ENCODE results near the gene DUSP5. TPM values are rescaled to one million over a fixed set of nuclear protein-coding genes. Genes with fewer than 3 reads are reported as not detected.

DUSP5 gene
- polyA plus RNA-seq, 2 of the 4 experiments (the other 2 are of a cell fraction): 48.8 to 171 TPM

DNA sequence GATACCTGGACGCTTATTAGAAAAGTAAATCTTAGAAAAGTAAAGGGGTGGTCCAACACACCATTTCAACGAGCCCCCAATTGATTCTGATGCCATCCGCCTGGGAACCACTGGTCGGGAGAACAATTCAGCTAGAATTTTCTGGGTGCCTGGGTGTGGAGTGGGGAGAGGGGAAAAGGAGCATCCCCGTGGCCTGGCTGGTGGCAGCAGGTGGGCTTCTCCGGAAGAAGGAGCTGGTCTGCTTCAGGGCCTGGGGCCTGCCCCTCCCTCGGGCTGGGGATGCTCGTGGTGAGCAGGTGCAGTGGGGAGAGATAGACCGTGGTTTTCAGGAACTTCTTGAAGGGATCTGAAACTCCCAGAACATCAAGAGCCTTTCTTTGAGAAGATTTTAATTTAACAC, 39.9 kb upstream of the DUSP5 start:
- peak overlapping the region; percentile 91 to 93 for H3K27ac ChIP-seq
- H3K4me2 ChIP-seq: peak overlapping the region; percentile 45; the same call in 1 of the 3 replicates
- 85% methylated on average over 9 of the region's 9 CpGs for WGBS (ENCODE audit: missing lambda C conversion rate)
- H3K4me3 ChIP-seq: no peak overlapping the region
- CTCF ChIA-PET: interaction anchor here (0.8 kb wide), 2 partner anchors 20 to 37 kb away, joined by 3 read pairs; no protein-coding TSS in a partner anchor
- FAIRE-seq: no peak
- no peaks in the 10 kb centered on the region for H3K9me3 ChIP-seq
- TF ChIP-seq EHMT2 (IDR thresholded peaks at IDR 0.05; ENCODE audit: low read depth): no peak
- no peak for TF ChIP-seq ESRRA (IDR thresholded peaks at IDR 0.05; ENCODE audit: borderline replicate concordance, low read length)
- TF ChIP-seq SREBF2 (IDR thresholded peaks at IDR 0.05): no peak
- no peak for TF ChIP-seq POLR2AphosphoS2 (conservative IDR thresholded peaks at IDR 0.05; ENCODE audit: low read length)
- no peak for TF ChIP-seq EP300 (IDR thresholded peaks at IDR 0.05)
- no peak for TF ChIP-seq NFE2L2 (conservative IDR thresholded peaks at IDR 0.05; ENCODE audit: low read length)
- no peak for TF ChIP-seq EHF (CRISPR knock-in tag; IDR thresholded peaks at IDR 0.05)
- TF ChIP-seq, protein P1, sequence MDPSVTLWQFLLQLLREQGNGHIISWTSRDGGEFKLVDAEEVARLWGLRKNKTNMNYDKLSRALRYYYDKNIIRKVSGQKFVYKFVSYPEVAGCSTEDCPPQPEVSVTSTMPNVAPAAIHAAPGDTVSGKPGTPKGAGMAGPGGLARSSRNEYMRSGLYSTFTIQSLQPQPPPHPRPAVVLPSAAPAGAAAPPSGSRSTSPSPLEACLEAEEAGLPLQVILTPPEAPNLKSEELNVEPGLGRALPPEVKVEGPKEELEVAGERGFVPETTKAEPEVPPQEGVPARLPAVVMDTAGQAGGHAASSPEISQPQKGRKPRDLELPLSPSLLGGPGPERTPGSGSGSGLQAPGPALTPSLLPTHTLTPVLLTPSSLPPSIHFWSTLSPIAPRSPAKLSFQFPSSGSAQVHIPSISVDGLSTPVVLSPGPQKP (IDR thresholded peaks at IDR 0.05; ENCODE audit: low read depth, low read length): no peak
- TF ChIP-seq RFX5 (IDR thresholded peaks at IDR 0.05): no peak
- no peak for TF ChIP-seq MAZ (IDR thresholded peaks at IDR 0.05; ENCODE audit: borderline replicate concordance, low read depth, low read length)
- no peak for TF ChIP-seq JUNB (IDR thresholded peaks at IDR 0.05)
- no peak for TF ChIP-seq NPAS2 (CRISPR knock-in tag; IDR thresholded peaks at IDR 0.05; ENCODE audit: borderline replicate concordance)
- no peak for ATAC-seq
- POLR2A ChIA-PET: no interaction called here
- H3K4me1 ChIP-seq: peaks cover 65% of the 10 kb centered on the region
- no peak for DNase-seq (ENCODE audit: low read depth in 1 of 2, low spot score in 1 of 2)

DNA sequence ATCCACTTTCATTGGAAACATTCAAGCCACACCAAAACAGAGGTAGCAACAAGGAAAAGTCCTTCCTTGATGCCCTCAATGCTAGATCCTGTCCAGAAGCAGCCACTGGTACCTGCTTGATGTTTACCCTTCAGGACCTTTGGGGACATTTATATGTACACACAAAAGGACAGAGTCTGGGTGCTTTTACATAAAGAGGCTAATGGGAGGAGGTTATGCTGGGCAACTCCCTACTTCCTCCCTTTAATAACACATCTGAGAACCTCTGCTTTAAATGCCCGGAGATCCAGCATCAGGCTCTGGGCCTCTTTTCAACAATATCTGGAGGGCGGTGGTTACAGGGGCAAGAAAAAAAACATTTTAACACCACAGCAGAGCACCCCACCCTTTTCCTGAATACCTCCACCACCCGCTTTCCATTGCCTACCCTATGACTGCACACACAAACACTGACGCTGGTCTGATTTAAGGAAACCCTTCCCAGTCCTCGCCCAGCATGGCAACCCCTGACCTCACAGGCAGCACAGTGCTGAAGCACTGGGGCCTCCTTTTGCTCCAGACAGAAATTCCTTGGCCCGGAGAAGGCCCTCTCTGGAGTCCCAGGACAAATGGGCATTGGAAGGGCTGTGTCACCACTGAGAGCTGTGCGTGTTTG, 39.3 kb upstream of the DUSP5 start:
- Histone ChIP-seq H3K9me3 (no peaks in the 10 kb centered on the region), H3K4me2 (peak overlapping the region; percentile 14; the same call in 2 of the 3 replicates), H3K27ac (peak overlapping the region; percentile 91 to 93), H3K4me3 (no peak overlapping the region), H3K4me1 (peaks cover 65% of the 10 kb centered on the region)
- ATAC-seq: no peak
- CTCF ChIA-PET: no interaction called here
- WGBS (ENCODE audit: missing lambda C conversion rate): 92% methylated on average over 7 of the region's 7 CpGs
- FAIRE-seq: no peak
- DNase-seq (ENCODE audit: low read depth in 1 of 2, low spot score in 1 of 2): no peak
- POLR2A ChIA-PET: no interaction called here
- TF ChIP-seq TFCP2L1 (CRISPR knock-in tag; IDR thresholded peaks at IDR 0.05): no peak
- no peak for TF ChIP-seq KDM5A (IDR thresholded peaks at IDR 0.05)
- TF ChIP-seq GATA3 (IDR thresholded peaks at IDR 0.05; ENCODE audit: borderline replicate concordance): no peak
- TF ChIP-seq NFE2L2 (conservative IDR thresholded peaks at IDR 0.05; ENCODE audit: low read length): no peak
- no peak for TF ChIP-seq EP300 (IDR thresholded peaks at IDR 0.05)
- TF ChIP-seq JUNB (IDR thresholded peaks at IDR 0.05): no peak
- no peak for TF ChIP-seq FOSL2 (IDR thresholded peaks at IDR 0.05)
- no peak for TF ChIP-seq FOSL2 (CRISPR knock-in tag; IDR thresholded peaks at IDR 0.05)
- TF ChIP-seq CHD2 (IDR thresholded peaks at IDR 0.05; ENCODE audit: low read length, partially characterized antibody): no peak

DNA sequence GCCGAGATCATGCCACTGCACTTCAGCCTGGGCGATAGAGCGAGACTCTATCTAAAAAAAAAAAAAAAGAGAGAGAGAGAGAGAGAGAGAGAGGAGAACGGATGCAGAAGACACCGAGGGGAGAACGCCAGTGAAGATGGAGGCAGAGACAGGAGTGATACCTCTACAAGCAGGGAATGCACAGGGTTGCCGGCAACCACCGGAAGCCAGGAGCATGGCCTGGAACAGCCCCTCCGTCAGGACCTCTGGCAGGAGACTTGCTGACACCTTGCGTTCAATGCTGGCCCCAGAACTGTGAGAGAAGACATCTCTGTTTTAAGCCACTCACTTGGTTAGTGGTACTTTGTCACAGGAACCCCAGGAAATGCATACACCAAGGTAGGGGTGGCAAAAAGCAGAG, 38.1 kb upstream of the DUSP5 start:
- ChIA-PET POLR2A (no interaction called here), CTCF (interaction anchor here (0.7 kb wide), 2 partner anchors 14 to 105 kb away, joined by 3 read pairs; no protein-coding TSS in a partner anchor)
- FAIRE-seq (no peak), DNase-seq (ENCODE audit: low read depth in 1 of 2, low spot score in 1 of 2) (no peak), ATAC-seq (no peak)
- 93% methylated on average over 10 of the region's 10 CpGs for WGBS (ENCODE audit: missing lambda C conversion rate)
- Histone ChIP-seq H3K27ac (peak overlapping the region; percentile 91 to 93), H3K4me3 (no peak overlapping the region), H3K4me1 (peaks cover 65% of the 10 kb centered on the region), H3K9me3 (no peaks in the 10 kb centered on the region), H3K4me2 (peak overlapping the region; percentile 70)
- TF ChIP-seq CHD4 (IDR thresholded peaks at IDR 0.05; ENCODE audit: borderline replicate concordance) (no peak), ZNF302 (CRISPR knock-in tag; IDR thresholded peaks at IDR 0.05) (no peak), ESRRA (IDR thresholded peaks at IDR 0.05; ENCODE audit: borderline replicate concordance, low read length) (no peak), CHD2 (IDR thresholded peaks at IDR 0.05; ENCODE audit: low read length, partially characterized antibody) (no peak), RNF2 (IDR thresholded peaks at IDR 0.05; ENCODE audit: borderline replicate concordance, low read depth) (no peak), JUNB (IDR thresholded peaks at IDR 0.05) (no peak), NPAS2 (CRISPR knock-in tag; IDR thresholded peaks at IDR 0.05; ENCODE audit: borderline replicate concordance) (no peak), EHF (CRISPR knock-in tag; IDR thresholded peaks at IDR 0.05) (no peak), GATA3 (IDR thresholded peaks at IDR 0.05; ENCODE audit: borderline replicate concordance) (no peak), EHMT2 (IDR thresholded peaks at IDR 0.05; ENCODE audit: low read depth) (no peak), SMC3 (IDR thresholded peaks at IDR 0.05) (no peak), RCOR1 (IDR thresholded peaks at IDR 0.05; ENCODE audit: low read depth, low read length) (no peak)
- TF ChIP-seq, protein P2, sequence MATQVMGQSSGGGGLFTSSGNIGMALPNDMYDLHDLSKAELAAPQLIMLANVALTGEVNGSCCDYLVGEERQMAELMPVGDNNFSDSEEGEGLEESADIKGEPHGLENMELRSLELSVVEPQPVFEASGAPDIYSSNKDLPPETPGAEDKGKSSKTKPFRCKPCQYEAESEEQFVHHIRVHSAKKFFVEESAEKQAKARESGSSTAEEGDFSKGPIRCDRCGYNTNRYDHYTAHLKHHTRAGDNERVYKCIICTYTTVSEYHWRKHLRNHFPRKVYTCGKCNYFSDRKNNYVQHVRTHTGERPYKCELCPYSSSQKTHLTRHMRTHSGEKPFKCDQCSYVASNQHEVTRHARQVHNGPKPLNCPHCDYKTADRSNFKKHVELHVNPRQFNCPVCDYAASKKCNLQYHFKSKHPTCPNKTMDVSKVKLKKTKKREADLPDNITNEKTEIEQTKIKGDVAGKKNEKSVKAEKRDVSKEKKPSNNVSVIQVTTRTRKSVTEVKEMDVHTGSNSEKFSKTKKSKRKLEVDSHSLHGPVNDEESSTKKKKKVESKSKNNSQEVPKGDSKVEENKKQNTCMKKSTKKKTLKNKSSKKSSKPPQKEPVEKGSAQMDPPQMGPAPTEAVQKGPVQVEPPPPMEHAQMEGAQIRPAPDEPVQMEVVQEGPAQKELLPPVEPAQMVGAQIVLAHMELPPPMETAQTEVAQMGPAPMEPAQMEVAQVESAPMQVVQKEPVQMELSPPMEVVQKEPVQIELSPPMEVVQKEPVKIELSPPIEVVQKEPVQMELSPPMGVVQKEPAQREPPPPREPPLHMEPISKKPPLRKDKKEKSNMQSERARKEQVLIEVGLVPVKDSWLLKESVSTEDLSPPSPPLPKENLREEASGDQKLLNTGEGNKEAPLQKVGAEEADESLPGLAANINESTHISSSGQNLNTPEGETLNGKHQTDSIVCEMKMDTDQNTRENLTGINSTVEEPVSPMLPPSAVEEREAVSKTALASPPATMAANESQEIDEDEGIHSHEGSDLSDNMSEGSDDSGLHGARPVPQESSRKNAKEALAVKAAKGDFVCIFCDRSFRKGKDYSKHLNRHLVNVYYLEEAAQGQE (IDR thresholded peaks at IDR 0.05): no peak
- TF ChIP-seq, protein P3, sequence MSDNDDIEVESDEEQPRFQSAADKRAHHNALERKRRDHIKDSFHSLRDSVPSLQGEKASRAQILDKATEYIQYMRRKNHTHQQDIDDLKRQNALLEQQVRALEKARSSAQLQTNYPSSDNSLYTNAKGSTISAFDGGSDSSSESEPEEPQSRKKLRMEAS (IDR thresholded peaks at IDR 0.05): no peak
- TF ChIP-seq, protein P1 (IDR thresholded peaks at IDR 0.05; ENCODE audit: low read depth, low read length): no peak
- TF ChIP-seq, protein P4, sequence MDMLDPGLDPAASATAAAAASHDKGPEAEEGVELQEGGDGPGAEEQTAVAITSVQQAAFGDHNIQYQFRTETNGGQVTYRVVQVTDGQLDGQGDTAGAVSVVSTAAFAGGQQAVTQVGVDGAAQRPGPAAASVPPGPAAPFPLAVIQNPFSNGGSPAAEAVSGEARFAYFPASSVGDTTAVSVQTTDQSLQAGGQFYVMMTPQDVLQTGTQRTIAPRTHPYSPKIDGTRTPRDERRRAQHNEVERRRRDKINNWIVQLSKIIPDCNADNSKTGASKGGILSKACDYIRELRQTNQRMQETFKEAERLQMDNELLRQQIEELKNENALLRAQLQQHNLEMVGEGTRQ (IDR thresholded peaks at IDR 0.05): no peak

Data from A549 (cell line).